ENCODE results near the gene KRT26.
"Not testable (repeated sequence)": the region's sequence is repeated elsewhere in the genome, so short reads cannot be mapped to it uniquely, and the experiment has no call there.

KRT26 gene

GRCh38 chr17:40817103-40817682 is 45.2 kb upstream of the KRT26 start:
- H3K9me3 ChIP-seq (ENCODE audit: insufficient read depth, low read length), result no peaks in the 10 kb centered on the region
- H3K27ac ChIP-seq (ENCODE audit: low read depth, low read length), result no peak overlapping the region
- H3K9me2 ChIP-seq (replicated peaks; ENCODE audit: insufficient read depth, low read length), result no peaks in the 10 kb centered on the region
- no peak overlapping the region for H3K9ac ChIP-seq (ENCODE audit: low read length)
- H3K4me3 ChIP-seq (ENCODE audit: insufficient read depth, low read length, poor library complexity, severe bottlenecking), result no peak overlapping the region
- no peak overlapping the region for H2AFZ ChIP-seq (ENCODE audit: low read depth, low read length, severe bottlenecking)
- H3K79me2 ChIP-seq (ENCODE audit: insufficient read depth, low read length), result peaks cover 6% of the 10 kb centered on the region; the same call in 1 of the 2 replicates
- H3K4me2 ChIP-seq (ENCODE audit: low read depth, low read length, poor library complexity, severe bottlenecking), result peak overlapping the region; percentile 87
- H4K20me1 ChIP-seq (ENCODE audit: low read depth, low read length), result no peaks in the 10 kb centered on the region
- peaks cover 27% of the 10 kb centered on the region for H3F3A ChIP-seq (ENCODE audit: insufficient read depth)
- H3K36me3 ChIP-seq (ENCODE audit: low read length), result peaks cover 9% of the 10 kb centered on the region; the same call in 1 of the 2 replicates
- no peaks in the 10 kb centered on the region for H3K27me3 ChIP-seq (ENCODE audit: low read length)
- no peak for TF ChIP-seq EZH2phosphoT487 (conservative IDR thresholded peaks at IDR 0.05; ENCODE audit: low read length)
- TF ChIP-seq CTCF (IDR thresholded peaks at IDR 0.05; ENCODE audit: insufficient read depth, low read length, poor library complexity, severe bottlenecking), result no peak

GRCh38 chr17:40816569-40816968 is 44.6 kb upstream of the KRT26 start:
- Histone ChIP-seq H2AFZ (ENCODE audit: low read depth, low read length, severe bottlenecking) (no peak overlapping the region), H3K9me2 (replicated peaks; ENCODE audit: insufficient read depth, low read length) (no peaks in the 10 kb centered on the region), H3K9ac (ENCODE audit: low read length) (no peak overlapping the region), H3K36me3 (ENCODE audit: low read length) (peaks cover 9% of the 10 kb centered on the region; the same call in 1 of the 2 replicates), H3K27ac (ENCODE audit: low read depth, low read length) (no peak overlapping the region), H3K4me2 (ENCODE audit: low read depth, low read length, poor library complexity, severe bottlenecking) (no peak overlapping the region), H4K20me1 (ENCODE audit: low read depth, low read length) (no peaks in the 10 kb centered on the region), H3K27me3 (ENCODE audit: low read length) (no peaks in the 10 kb centered on the region), H3F3A (ENCODE audit: insufficient read depth) (peaks cover 27% of the 10 kb centered on the region), H3K79me2 (ENCODE audit: insufficient read depth, low read length) (peaks cover 6% of the 10 kb centered on the region; the same call in 1 of the 2 replicates), H3K4me3 (ENCODE audit: insufficient read depth, low read length, poor library complexity, severe bottlenecking) (no peak overlapping the region), H3K9me3 (ENCODE audit: insufficient read depth, low read length) (no peaks in the 10 kb centered on the region)
- TF ChIP-seq CTCF (IDR thresholded peaks at IDR 0.05; ENCODE audit: insufficient read depth, low read length, poor library complexity, severe bottlenecking) (no peak), EZH2phosphoT487 (conservative IDR thresholded peaks at IDR 0.05; ENCODE audit: low read length) (no peak)

DNA sequence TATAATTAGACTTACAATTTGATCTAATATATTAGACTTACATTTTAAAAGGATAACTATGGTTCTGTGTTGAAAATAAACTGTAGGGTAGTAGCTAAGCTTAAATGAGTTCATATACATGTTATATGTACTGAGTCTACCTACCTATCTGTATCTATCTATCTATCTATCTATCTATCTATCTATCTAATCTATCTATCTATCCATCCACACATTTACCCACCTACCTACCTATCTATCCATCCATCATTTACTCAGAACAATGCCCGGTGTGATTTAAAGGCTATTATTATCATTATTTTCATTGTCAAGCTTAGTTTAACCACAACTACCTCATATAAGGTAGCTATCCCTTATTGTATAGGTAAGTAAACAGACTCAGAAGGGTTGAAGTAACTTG is 43.4 kb upstream of the KRT26 start:
- no peak overlapping the region for H3K4me3 ChIP-seq (ENCODE audit: insufficient read depth, low read length, poor library complexity, severe bottlenecking)
- no peak for TF ChIP-seq EZH2phosphoT487 (conservative IDR thresholded peaks at IDR 0.05; ENCODE audit: low read length)
- TF ChIP-seq CTCF (IDR thresholded peaks at IDR 0.05; ENCODE audit: insufficient read depth, low read length, poor library complexity, severe bottlenecking), result no peak
- H3K79me2 ChIP-seq (ENCODE audit: insufficient read depth, low read length), result peaks cover 6% of the 10 kb centered on the region; the same call in 1 of the 2 replicates
- H2AFZ ChIP-seq (ENCODE audit: low read depth, low read length, severe bottlenecking), result no peak overlapping the region
- H3K27ac ChIP-seq (ENCODE audit: low read depth, low read length), result no peak overlapping the region
- H3K4me2 ChIP-seq (ENCODE audit: low read depth, low read length, poor library complexity, severe bottlenecking), result no peak overlapping the region
- peaks cover 9% of the 10 kb centered on the region; the same call in 1 of the 2 replicates for H3K36me3 ChIP-seq (ENCODE audit: low read length)
- H4K20me1 ChIP-seq (ENCODE audit: low read depth, low read length), result no peaks in the 10 kb centered on the region
- no peaks in the 10 kb centered on the region for H3K9me3 ChIP-seq (ENCODE audit: insufficient read depth, low read length)
- H3K27me3 ChIP-seq (ENCODE audit: low read length), result no peaks in the 10 kb centered on the region
- no peak overlapping the region for H3K9ac ChIP-seq (ENCODE audit: low read length)
- no peaks in the 10 kb centered on the region for H3K9me2 ChIP-seq (replicated peaks; ENCODE audit: insufficient read depth, low read length)
- H3F3A ChIP-seq (ENCODE audit: insufficient read depth), result peaks cover 27% of the 10 kb centered on the region

DNA sequence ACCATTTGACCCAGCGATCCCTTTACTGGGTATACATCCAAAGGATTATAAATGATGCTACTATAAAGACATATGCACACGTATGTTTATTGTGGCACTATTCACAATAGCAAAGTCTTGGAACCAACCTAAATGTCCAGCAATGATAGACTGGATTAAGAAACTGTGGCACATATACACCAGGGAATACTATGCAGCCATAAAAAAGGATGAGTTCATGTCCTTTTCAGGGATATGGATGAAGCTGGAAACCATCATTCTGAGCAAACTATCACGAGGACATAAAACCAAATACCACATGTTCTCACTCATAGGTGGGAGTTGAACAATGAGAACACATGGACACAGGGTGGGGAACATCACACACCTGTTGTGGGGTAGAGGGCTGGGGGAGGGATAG is 42.7 kb upstream of the KRT26 start:
- H3K79me2 ChIP-seq (ENCODE audit: insufficient read depth, low read length); H4K20me1 ChIP-seq (ENCODE audit: low read depth, low read length); H3K9me3 ChIP-seq (ENCODE audit: insufficient read depth, low read length); H3K27ac ChIP-seq (ENCODE audit: low read depth, low read length); H3K9me2 ChIP-seq (replicated peaks; ENCODE audit: insufficient read depth, low read length); H3K9ac ChIP-seq (ENCODE audit: low read length); H3K4me2 ChIP-seq (ENCODE audit: low read depth, low read length, poor library complexity, severe bottlenecking); H3K36me3 ChIP-seq (ENCODE audit: low read length); H3K27me3 ChIP-seq (ENCODE audit: low read length); H2AFZ ChIP-seq (ENCODE audit: low read depth, low read length, severe bottlenecking); H3K4me3 ChIP-seq (ENCODE audit: insufficient read depth, low read length, poor library complexity, severe bottlenecking): not testable (repeated sequence)
- H3F3A ChIP-seq (ENCODE audit: insufficient read depth), result peaks cover 20% of the 10 kb centered on the region

Measured in SU-DHL-6 (cell line).